Activated CD8-positive, alpha-beta T cell treated with anti-CD3 and anti-CD28 coated beads for 36 hours (primary cell): ENCODE data around the gene CAND2. TPM values are rescaled to one million over a fixed set of nuclear protein-coding genes. Genes with fewer than 3 reads are reported as not detected.

Experiments
- ATAC-seq: fragments of 200-7000 bp; cut with Tn5 transposase; one replicate; pipeline ENCODE4 v1.10.0; 2021; ENCODE audit warnings: mild to moderate bottlenecking, moderate library complexity
- CTCF ChIA-PET: fragments of 350-600 bp; sonication (Branson Sonifier 250); formaldehyde crosslinking; loops from one replicate; lab custom pipeline; 2021; ENCODE audit warnings: antibody characterized with exemption; lab: Charles Lee
- POLR2A ChIA-PET: fragments of 350-600 bp; sonication (Branson Sonifier 250); formaldehyde crosslinking; loops from one replicate; lab custom pipeline; 2021; ENCODE audit warnings: antibody characterized with exemption; lab: Charles Lee
- DNase-seq: peaks from one replicate; pipeline ENCODE4 v3.0.0-alpha.2; 2020
- H3K27ac Mint-ChIP-seq: one replicate; pipeline ENCODE4 v1.8.0; 2021; ENCODE audit warnings: mild to moderate bottlenecking, mixed read lengths
- H3K27me3 Mint-ChIP-seq: one replicate; pipeline ENCODE4 v1.8.0; 2021; ENCODE audit warnings: mixed read lengths
- H3K36me3 Mint-ChIP-seq: one replicate; pipeline ENCODE4 v1.8.0; 2021; ENCODE audit warnings: low read depth, mixed read lengths
- H3K4me1 Mint-ChIP-seq: one replicate; pipeline ENCODE4 v1.8.0; 2021; ENCODE audit warnings: low read depth, mixed read lengths
- H3K4me3 Mint-ChIP-seq: one replicate; pipeline ENCODE4 v1.8.0; 2021; ENCODE audit warnings: mild to moderate bottlenecking, moderate library complexity, mixed read lengths
- H3K9me3 Mint-ChIP-seq: one replicate; pipeline ENCODE4 v1.8.0; 2021; ENCODE audit warnings: mixed read lengths
- intact Hi-C: fragments of 100-400 bp; cut with micrococcal nuclease; formaldehyde crosslinking; loops from one replicate; pipeline ENCODE4 v1.10.0; 2022
- total RNA-seq, 2 experiments: library from RNA; stranded (reverse); gene quantifications; one replicate each; pipeline ENCODE4 v1.2.3, GENCODE V29; 2021
- TF ChIP-seq, protein P1 (sequence below): fragments of 200-600 bp; IDR thresholded peaks from one replicate; pipeline ENCODE4 v1.8.0; 2022; ENCODE audit warnings: antibody characterized with exemption, mild to moderate bottlenecking

Gene CAND2
- total RNA-seq, 2 experiments from 2014 or later: 1.5 to 1.9 TPM

DNA sequence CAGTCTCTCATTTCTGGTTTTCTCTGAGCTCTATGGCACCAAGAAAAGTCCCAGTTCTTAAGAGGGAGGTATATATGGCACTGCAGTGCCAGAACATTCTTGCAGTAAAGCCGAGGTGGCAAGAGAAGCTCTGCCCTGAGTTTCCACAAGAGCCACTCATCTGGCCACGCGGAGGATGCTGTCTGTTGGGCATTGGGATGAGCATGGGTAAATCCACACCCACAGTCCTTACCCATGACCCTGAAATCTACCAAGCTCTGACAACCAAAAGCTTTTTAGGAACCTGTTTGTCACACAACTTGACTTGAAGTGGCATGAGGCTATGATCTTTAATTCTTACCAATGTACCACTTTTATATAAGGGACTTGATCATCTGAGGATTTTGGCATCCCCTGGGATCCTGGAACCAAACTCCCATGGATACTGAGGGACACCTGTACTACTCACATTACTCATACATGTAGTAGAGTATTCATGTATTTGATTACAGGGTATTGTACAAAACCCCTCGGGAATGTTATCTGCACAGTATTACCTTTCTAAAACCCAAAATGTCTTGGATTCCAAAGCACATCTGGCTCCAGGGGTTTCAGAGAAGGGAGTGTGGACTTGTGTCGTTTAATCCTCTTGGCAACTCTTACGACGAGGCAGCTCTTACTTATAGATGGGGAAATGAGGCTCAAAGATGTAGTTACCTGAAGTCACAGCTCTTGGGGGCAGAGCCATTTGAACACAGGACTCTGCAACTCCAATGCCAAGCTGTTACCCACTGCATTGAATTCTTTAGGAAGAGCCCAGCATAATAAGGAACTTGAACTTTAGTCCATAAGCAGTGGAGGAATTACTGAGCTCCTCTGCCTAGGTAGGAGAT is 36.1 kb downstream of the CAND2 start:
- Mint-ChIP-seq H3K9me3 (no peaks in the 10 kb centered on the region), H3K36me3 (peaks cover 52% of the 10 kb centered on the region), H3K27me3 (no peaks in the 10 kb centered on the region), H3K4me3 (no peak overlapping the region), H3K27ac (peak overlapping the region; percentile 49), H3K4me1 (peaks cover 9% of the 10 kb centered on the region)
- intact Hi-C loops: no loop called here
- no peak for DNase-seq
- ChIA-PET CTCF (interaction anchor here (0.9 to 4.3 kb wide), 4 partner anchors 9 to 166 kb away, joined by 3 to 36 read pairs (median 10); partner anchors contain the start of gene RPL32), POLR2A (interaction anchor here (0.7 to 9.5 kb wide), 14 partner anchors 7 to 83 kb away, joined by 3 to 155 read pairs (median 4); partner anchors contain the start of genes CAND2 and RPL32)
- ATAC-seq: no peak
- TF ChIP-seq, protein P1, sequence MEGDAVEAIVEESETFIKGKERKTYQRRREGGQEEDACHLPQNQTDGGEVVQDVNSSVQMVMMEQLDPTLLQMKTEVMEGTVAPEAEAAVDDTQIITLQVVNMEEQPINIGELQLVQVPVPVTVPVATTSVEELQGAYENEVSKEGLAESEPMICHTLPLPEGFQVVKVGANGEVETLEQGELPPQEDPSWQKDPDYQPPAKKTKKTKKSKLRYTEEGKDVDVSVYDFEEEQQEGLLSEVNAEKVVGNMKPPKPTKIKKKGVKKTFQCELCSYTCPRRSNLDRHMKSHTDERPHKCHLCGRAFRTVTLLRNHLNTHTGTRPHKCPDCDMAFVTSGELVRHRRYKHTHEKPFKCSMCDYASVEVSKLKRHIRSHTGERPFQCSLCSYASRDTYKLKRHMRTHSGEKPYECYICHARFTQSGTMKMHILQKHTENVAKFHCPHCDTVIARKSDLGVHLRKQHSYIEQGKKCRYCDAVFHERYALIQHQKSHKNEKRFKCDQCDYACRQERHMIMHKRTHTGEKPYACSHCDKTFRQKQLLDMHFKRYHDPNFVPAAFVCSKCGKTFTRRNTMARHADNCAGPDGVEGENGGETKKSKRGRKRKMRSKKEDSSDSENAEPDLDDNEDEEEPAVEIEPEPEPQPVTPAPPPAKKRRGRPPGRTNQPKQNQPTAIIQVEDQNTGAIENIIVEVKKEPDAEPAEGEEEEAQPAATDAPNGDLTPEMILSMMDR: no peak

DNA sequence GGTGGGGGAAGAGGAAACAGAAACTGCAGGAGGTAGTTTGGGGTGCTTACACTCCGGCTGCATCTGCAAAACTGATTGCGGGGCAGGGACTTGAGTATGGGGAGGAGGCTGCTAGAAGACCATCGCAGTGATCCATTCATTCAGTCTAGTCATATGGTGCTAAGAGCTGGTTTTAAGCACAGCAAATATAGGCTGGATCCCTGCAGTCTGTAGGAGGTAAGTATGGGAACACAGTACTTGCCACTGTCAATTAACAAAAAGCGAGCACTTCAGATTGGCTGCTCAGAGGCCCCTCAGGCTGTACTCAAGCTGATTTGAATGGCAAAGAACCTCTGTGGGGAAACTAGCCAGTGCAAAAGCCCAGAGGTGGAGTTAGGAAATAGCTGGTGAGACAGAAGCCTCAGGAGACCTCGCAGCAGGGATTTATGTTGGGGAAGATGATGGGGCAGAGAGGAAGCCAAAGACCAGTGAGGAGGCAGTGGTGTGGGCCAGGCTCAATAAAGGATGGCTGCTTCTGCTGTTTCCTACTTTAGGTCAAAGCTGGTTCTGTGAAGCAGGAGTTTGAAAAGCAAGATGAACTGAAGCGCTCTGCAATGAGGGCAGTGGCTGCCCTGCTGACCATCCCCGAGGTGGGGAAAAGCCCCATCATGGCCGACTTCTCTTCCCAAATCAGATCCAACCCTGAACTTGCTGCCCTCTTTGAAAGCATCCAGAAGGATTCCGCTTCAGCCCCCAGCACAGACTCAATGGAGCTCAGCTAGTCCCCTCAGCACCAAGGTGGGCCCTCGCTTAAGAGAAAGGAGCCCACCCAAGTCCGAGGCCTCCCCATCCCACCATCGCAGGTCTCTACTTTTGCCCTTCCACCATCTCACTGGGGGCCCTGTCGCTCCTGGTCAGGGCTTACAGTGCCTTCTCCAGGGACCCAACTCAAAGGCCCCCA is 37.0 kb downstream of the CAND2 start:
- peak overlapping the region; percentile 77 for H3K27ac Mint-ChIP-seq
- DNase-seq (no peak), ATAC-seq (no peak)
- no peaks in the 10 kb centered on the region for H3K9me3 Mint-ChIP-seq
- H3K4me3 Mint-ChIP-seq: no peak overlapping the region
- TF ChIP-seq, protein P1: no peak
- intact Hi-C loops: no loop called here
- ChIA-PET POLR2A (interaction anchor here (0.8 to 9.5 kb wide), 14 partner anchors 6 to 84 kb away, joined by 3 to 155 read pairs (median 4); partner anchors contain the start of genes CAND2 and RPL32), CTCF (interaction anchor here (1.4 to 4.3 kb wide), 4 partner anchors 8 to 127 kb away, joined by 3 to 36 read pairs (median 10); partner anchors contain the start of gene RPL32)
- peaks cover 17% of the 10 kb centered on the region for H3K4me1 Mint-ChIP-seq
- H3K36me3 Mint-ChIP-seq: peaks cover 61% of the 10 kb centered on the region
- H3K27me3 Mint-ChIP-seq: no peaks in the 10 kb centered on the region

- H3K36me3 Mint-ChIP-seq: peaks cover 78% of the 10 kb centered on the region
- H3K27me3 Mint-ChIP-seq: no peaks in the 10 kb centered on the region
- POLR2A ChIA-PET: interaction anchor here (0.9 to 9.5 kb wide), 8 partner anchors 9 to 52 kb away, joined by 3 to 155 read pairs (median 4); partner anchors contain the start of gene CAND2
- H3K9me3 Mint-ChIP-seq: no peaks in the 10 kb centered on the region
- H3K4me1 Mint-ChIP-seq: peaks cover 30% of the 10 kb centered on the region
- CTCF ChIA-PET: no interaction called here
- no peak overlapping the region for H3K4me3 Mint-ChIP-seq
- DNase-seq (no peak), ATAC-seq (no peak)
- intact Hi-C loops: no loop called here
- no peak overlapping the region for H3K27ac Mint-ChIP-seq
- TF ChIP-seq, protein P1: no peak
Observed at GRCh38 chr3:12835052-12835665, 38.7 kb downstream of the CAND2 start.

GRCh38 chr3:12837295-12837986 is 41.0 kb downstream of the CAND2 start:
- ATAC-seq (no peak), DNase-seq (no peak)
- peaks cover 85% of the 10 kb centered on the region for H3K36me3 Mint-ChIP-seq
- H3K4me1 Mint-ChIP-seq: peaks cover 30% of the 10 kb centered on the region
- no peaks in the 10 kb centered on the region for H3K9me3 Mint-ChIP-seq
- POLR2A ChIA-PET: interaction anchor here (0.8 to 9.5 kb wide), 7 partner anchors 8 to 64 kb away, joined by 3 to 155 read pairs (median 6); partner anchors contain the start of gene CAND2
- peak overlapping the region; percentile 96 for H3K4me3 Mint-ChIP-seq
- H3K27ac Mint-ChIP-seq: peak overlapping the region; percentile 99
- CTCF ChIA-PET: interaction anchor here (1.2 to 3.6 kb wide), 3 partner anchors 28 to 158 kb away, joined by 3 to 12 read pairs (median 4); no protein-coding TSS in a partner anchor
- intact Hi-C loops: no loop called here
- H3K27me3 Mint-ChIP-seq: no peaks in the 10 kb centered on the region
- TF ChIP-seq, protein P1: no peak
